HepG2 (cell line): ENCODE measurements around the gene FABP2. TPM values are rescaled to one million over a fixed set of nuclear protein-coding genes. Genes with fewer than 3 reads are reported as not detected.

ENCODE experiments used
- ATAC-seq: fragments of 200-7000 bp; cut with Tn5 transposase; 3 replicates; pipeline ENCODE4 v1.9.1; 2020; ENCODE audit warnings: mild to moderate bottlenecking, moderate library complexity
- BruUV-seq: library from RNA; stranded (reverse); fragments of 400-500 nt; replicated peaks from 2 replicates; lab custom pipeline; 2021; lab: Mats Ljungman, UMichigan
- CTCF ChIA-PET: fragments of 300-600 bp; formaldehyde crosslinking; extraction: SDS; loops from one replicate; lab custom pipeline; 2021; ENCODE audit warnings: low total read pairs, inconsistent platforms, low intra/inter-chr PET ratio; lab: Yijun Ruan, JAX
- POLR2A ChIA-PET: fragments of 350-600 bp; sonication (Branson Sonifier 250); formaldehyde crosslinking; loops from one replicate; lab custom pipeline; 2020; ENCODE audit warnings: antibody characterized with exemption, inconsistent platforms; lab: Yijun Ruan, JAX
- DNase-seq: peaks from one replicate; pipeline ENCODE4 v3.0.0-alpha.2; 2015; ENCODE audit warnings: low spot score
- FAIRE-seq: peaks from 3 replicates; lab custom pipeline; 2011; peaks lifted over from hg19 to GRCh38; lab: Jason Lieb, UNC
- H2AFZ ChIP-seq: one replicate; pipeline ENCODE4 v1.6.1; 2011; ENCODE audit warnings: low read length, inconsistent platforms
- H3K27ac ChIP-seq: fragments of 300-600 bp; 3 replicates; pipeline ENCODE4 v1.8.0; 2011; ENCODE audit warnings: mixed run types, mild to moderate bottlenecking, mixed read lengths, low read length, inconsistent platforms; ENCODE audit not compliant: insufficient read depth; ENCODE audit errors: extremely low read length
- H3K27me3 ChIP-seq, 2 experiments: fragments of 200-600 bp in 1 of 2; 2 replicates in 1 of 2; 3 replicates in 1 of 2; pipeline versions ENCODE4 v1.6.0 to v1.8.0; 2011; ENCODE audit warnings: low read length in 2 of 2, mild to moderate bottlenecking in 2 of 2, moderate library complexity in 2 of 2, inconsistent platforms in 1 of 2; ENCODE audit not compliant: insufficient read depth in 2 of 2, control insufficient read depth in 1 of 2
- H3K36me3 ChIP-seq, 2 experiments: fragments of 200-600 bp in 1 of 2; replicated peaks in 1 of 2; 2 replicates in 1 of 2; 3 replicates in 1 of 2; pipeline versions ENCODE4 v1.5.1 to v1.8.0; 2011; ENCODE audit warnings: low read length in 2 of 2, inconsistent platforms in 1 of 2; ENCODE audit not compliant: insufficient read depth in 2 of 2, control insufficient read depth in 1 of 2
- H3K4me1 ChIP-seq: 2 replicates; pipeline ENCODE4 v1.5.1; 2012; ENCODE audit warnings: low read length, inconsistent platforms; ENCODE audit not compliant: insufficient read depth
- H3K4me2 ChIP-seq: 2 replicates; pipeline ENCODE4 v1.6.0; 2011; ENCODE audit warnings: low read depth, low read length, inconsistent platforms
- H3K4me3 ChIP-seq, 3 experiments: fragments of 200-600 bp in 1 of 3; sonication (generic), shearing (Covaris generic) in 1 of 3; replicated peaks in 1 of 3; 2 replicates each; pipeline ENCODE4 v1.5.1; 2011 to 2016; ENCODE audit warnings: low read length in 3 of 3, inconsistent platforms in 2 of 3, low read depth in 2 of 3, mild to moderate bottlenecking in 2 of 3, control low read depth in 1 of 3, mixed read lengths in 1 of 3; ENCODE audit not compliant: insufficient read depth in 1 of 3
- H3K79me2 ChIP-seq: one replicate; pipeline ENCODE4 v1.6.1; 2011; ENCODE audit warnings: low read length, inconsistent platforms; ENCODE audit not compliant: insufficient read depth
- H3K9ac ChIP-seq: 2 replicates; pipeline ENCODE4 v1.6.0; 2011; ENCODE audit warnings: mild to moderate bottlenecking, low read depth, low read length, inconsistent platforms; ENCODE audit not compliant: insufficient read depth
- H3K9me3 ChIP-seq: 2 replicates; pipeline ENCODE4 v1.5.1; 2012; ENCODE audit warnings: mild to moderate bottlenecking, low read length
- H4K20me1 ChIP-seq: 2 replicates; pipeline ENCODE4 v1.6.0; 2011; ENCODE audit warnings: inconsistent platforms, mild to moderate bottlenecking, low read length, moderate library complexity; ENCODE audit not compliant: insufficient read depth
- ATF1 ChIP-seq: IDR thresholded peaks from 2 replicates; pipeline ENCODE4 v1.6.1; 2016; ENCODE audit warnings: mild to moderate bottlenecking, control low read depth
- CBX2 ChIP-seq, 2 experiments: fragments of 200-600 bp in 1 of 2; sonication (generic); formaldehyde crosslinking in 1 of 2; IDR thresholded peaks; 2 replicates each; pipeline versions ENCODE4 v1.7.0 to v1.8.1; 2018 to 2022; ENCODE audit warnings: low read depth in 2 of 2, low read length in 1 of 2, mild to moderate bottlenecking in 1 of 2, missing genetic modification reagents in 1 of 2
- HHEX ChIP-seq: IDR thresholded peaks from 2 replicates; pipeline ENCODE4 v1.6.1; 2016; ENCODE audit warnings: control low read depth
- MZF1 ChIP-seq: sonication (generic); formaldehyde crosslinking; IDR thresholded peaks from 2 replicates; pipeline ENCODE4 v1.8.1; 2023; ENCODE audit warnings: mild to moderate bottlenecking, missing genetic modification reagents, borderline replicate concordance
- POGK ChIP-seq: sonication (generic); formaldehyde crosslinking; conservative IDR thresholded peaks from 2 replicates; pipeline ENCODE4 v1.8.0; 2022; ENCODE audit warnings: mild to moderate bottlenecking, moderate library complexity, missing genetic modification reagents
- RFX5 ChIP-seq: IDR thresholded peaks from 2 replicates; pipeline ENCODE4 v1.6.1; 2011; ENCODE audit warnings: low read depth, low read length, improper control_type of control experiment
- RFXAP ChIP-seq: sonication (generic); formaldehyde crosslinking; IDR thresholded peaks from 2 replicates; pipeline ENCODE4 v1.4.0; 2020; ENCODE audit warnings: missing genetic modification reagents, borderline replicate concordance
- SNAPC2 ChIP-seq: sonication (generic); formaldehyde crosslinking; IDR thresholded peaks from 2 replicates; pipeline ENCODE4 v1.8.1; 2022; ENCODE audit warnings: mild to moderate bottlenecking, missing genetic modification reagents
- SNAPC4 ChIP-seq: sonication (generic); formaldehyde crosslinking; IDR thresholded peaks from 2 replicates; pipeline ENCODE4 v1.4.0; 2020; ENCODE audit warnings: mild to moderate bottlenecking, missing genetic modification reagents
- SRF ChIP-seq: IDR thresholded peaks from 2 replicates; pipeline ENCODE4 v1.6.1; 2011; ENCODE audit warnings: mild to moderate bottlenecking, low read depth, low read length, moderate library complexity
- TCF12 ChIP-seq, 2 experiments: fragments of 450-650 bp in 1 of 2; sonication (generic) in 1 of 2; formaldehyde crosslinking in 1 of 2; IDR thresholded peaks; 2 replicates each; pipeline versions ENCODE4 v1.6.1 to v1.8.0; 2017 to 2022; ENCODE audit warnings: antibody characterized with exemption in 1 of 2, mild to moderate bottlenecking in 1 of 2, missing genetic modification reagents in 1 of 2, moderate library complexity in 1 of 2
- TP53 ChIP-seq: sonication (generic); formaldehyde crosslinking; conservative IDR thresholded peaks from 2 replicates; pipeline ENCODE4 v1.4.0; 2020; ENCODE audit warnings: missing genetic modification reagents
- ZFP36L2 ChIP-seq: sonication (generic); formaldehyde crosslinking; IDR thresholded peaks from 2 replicates; pipeline ENCODE4 v1.4.0; 2020; ENCODE audit warnings: missing genetic modification reagents
- ZNF3 ChIP-seq: IDR thresholded peaks from 2 replicates; pipeline ENCODE4 v1.7.0; 2017; ENCODE audit warnings: inconsistent platforms
- ZNF547 ChIP-seq: sonication (generic); formaldehyde crosslinking; IDR thresholded peaks from 2 replicates; pipeline ENCODE4 v1.5.1; 2020; ENCODE audit warnings: mild to moderate bottlenecking, missing genetic modification reagents
- ZNF614 ChIP-seq: IDR thresholded peaks from 2 replicates; pipeline ENCODE4 v1.6.1; 2018; ENCODE audit warnings: missing biosample characterization, missing genetic modification reagents, inconsistent platforms, borderline replicate concordance
- ZNF772 ChIP-seq: sonication (generic); formaldehyde crosslinking; IDR thresholded peaks from 2 replicates; pipeline ENCODE4 v1.5.0; 2020; ENCODE audit warnings: mild to moderate bottlenecking, missing genetic modification reagents
- in situ Hi-C: cut with HindIII; loops from 2 replicates; pipeline ENCODE4 v1.10.0; 2017; ENCODE audit warnings: low pct_unique_long_range_greater_than_20kb; ENCODE audit not compliant: extremely low pct_ligation_motif_present
- intact Hi-C: fragments of 100-400 bp; cut with micrococcal nuclease; formaldehyde crosslinking; loops from one replicate; pipeline ENCODE4 v1.10.0; 2022; ENCODE audit not compliant: unreplicated experiment
- polyA plus RNA-seq, 8 experiments: library from polyadenylated mRNA; depleted of rRNA in 3 of 8; stranded (reverse) in 7 of 8; unstranded in 1 of 8; fragments of >200 nt; fragmentation: Illumina TruSeq in 4 of 8; extraction: Trizol in 4 of 8; gene quantifications; 2 replicates each; pipeline versions ENCODE4 v1.2.1 to v1.2.3, GENCODE V29; 2011 to 2016; ENCODE audit warnings: low read depth in 4 of 8, missing spikeins in 1 of 8, mixed read lengths in 1 of 8; ENCODE audit not compliant: insufficient read depth in 1 of 8
- total RNA-seq, 5 experiments: library from RNA; depleted of rRNA; stranded (reverse); fragments of >200 nt; fragmentation: Illumina TruSeq; extraction: Trizol; gene quantifications; 2 replicates each; pipeline ENCODE4 v1.2.3, GENCODE V29; 2016; ENCODE audit warnings: low read depth in 1 of 5

Gene FABP2
- total and polyA plus RNA-seq, 2 of the 13 experiments (the other 11 are each of a cell fraction or from before 2014, with no cell fraction given): 0.78 to 1.2 TPM

- Histone ChIP-seq H2AFZ (no peak overlapping the region), H4K20me1 (peaks cover 3% of the 10 kb centered on the region; the same call in 1 of the 2 replicates), H3K4me1 (peaks cover 23% of the 10 kb centered on the region), H3K27ac (no peak overlapping the region), H3K4me3 (no peak overlapping the region), H3K36me3 (no peaks in the 10 kb centered on the region), H3K4me2 (no peak overlapping the region), H3K9ac (no peak overlapping the region), H3K9me3 (no peaks in the 10 kb centered on the region), H3K79me2 (peaks cover under 1% of the 10 kb centered on the region), H3K27me3 (no peaks in the 10 kb centered on the region)
- ChIA-PET POLR2A (no interaction called here), CTCF (no interaction called here)
- DNase-seq (no peak), FAIRE-seq (no peak), ATAC-seq (no peak)
- TF ChIP-seq SRF: no peak
- no peak for TF ChIP-seq TCF12 (IDR thresholded peaks at IDR 0.05)
- no peak for TF ChIP-seq TCF12 (CRISPR knock-in tag; IDR thresholded peaks at IDR 0.05)
- no peak for TF ChIP-seq ZNF772 (CRISPR knock-in tag)
- TF ChIP-seq RFXAP: no peak
- TF ChIP-seq ZNF547: no peak
- no peak for TF ChIP-seq SNAPC2 (CRISPR knock-in tag)
- TF ChIP-seq HHEX (CRISPR knock-in tag): no peak
- TF ChIP-seq TP53 (CRISPR knock-in tag): no peak
- no peak for TF ChIP-seq POGK (CRISPR knock-in tag)
- TF ChIP-seq ZNF614: no peak
- TF ChIP-seq ZFP36L2 (CRISPR knock-in tag): no peak
- no peak for TF ChIP-seq ATF1 (CRISPR knock-in tag)
- TF ChIP-seq MZF1 (CRISPR knock-in tag): no peak
- TF ChIP-seq CBX2 (IDR thresholded peaks at IDR 0.05; ENCODE audit: low read depth, low read length): no peak
- no peak for TF ChIP-seq CBX2 (CRISPR knock-in tag; IDR thresholded peaks at IDR 0.05; ENCODE audit: low read depth)
- TF ChIP-seq SNAPC4 (CRISPR knock-in tag): no peak
- TF ChIP-seq ZNF3 (CRISPR knock-in tag): no peak
- TF ChIP-seq RFX5: no peak
- no TSS peak for BruUV-seq
- in situ Hi-C loops: no loop called here
- intact Hi-C loops: no loop called here
These were observed 14.3 kb downstream of the FABP2 start for GRCh38 chr4:119307606-119308005.
